A549 (cell line): Measurements from ENCODE around the gene ETF1. TPM values are rescaled to one million over a fixed set of nuclear protein-coding genes. Genes with fewer than 3 reads are reported as not detected.

Experiments used
- ATAC-seq, 2 experiments: fragments of 200-7000 bp in 1 of 2; fragments of >200 bp in 1 of 2; cut with Nextera tagmentation in 1 of 2; cut with Tn5 transposase in 1 of 2; 3 replicates each; pipeline versions ENCODE4 v1.8.0 to v1.9.1; 2018 to 2020; ENCODE audit warnings: mild to moderate bottlenecking in 1 of 2, moderate library complexity in 1 of 2
- CTCF ChIA-PET: fragments of 300-600 bp; sonication (Branson Sonifier 250); formaldehyde crosslinking; extraction: SDS; loops from one replicate; lab custom pipeline; 2021; ENCODE audit warnings: antibody characterized with exemption, inconsistent platforms; lab: Yijun Ruan, JAX
- POLR2A ChIA-PET: fragments of 350-600 bp; formaldehyde crosslinking; extraction: SDS; loops from one replicate; lab custom pipeline; 2021; ENCODE audit warnings: antibody characterized with exemption, inconsistent platforms; lab: Yijun Ruan, JAX
- DNase-seq, 2 experiments: peaks; one replicate each; pipeline versions ENCODE4 v3.0.0 to v3.0.0-alpha.2; 2011 to 2016; ENCODE audit warnings: low read depth in 1 of 2, low spot score in 1 of 2
- FAIRE-seq: peaks from 2 replicates; lab custom pipeline; 2011; peaks lifted over from hg19 to GRCh38; lab: Jason Lieb, UNC
- H3K27ac ChIP-seq, 2 experiments: fragments of >200 bp; sonication (Bioruptor Twin); formaldehyde crosslinking; 3 replicates each; pipeline ENCODE4 v1.5.1; 2016 to 2017
- H3K4me1 ChIP-seq: fragments of >200 bp; sonication (Bioruptor Twin); formaldehyde crosslinking; 3 replicates; pipeline ENCODE4 v1.6.1; 2016
- H3K4me2 ChIP-seq: fragments of >200 bp; sonication (Bioruptor Twin); formaldehyde crosslinking; 3 replicates; pipeline ENCODE4 v1.6.1; 2016
- H3K4me3 ChIP-seq: fragments of >200 bp; sonication (Bioruptor Twin); formaldehyde crosslinking; 3 replicates; pipeline ENCODE4 v1.5.1; 2016
- H3K9me3 ChIP-seq: fragments of >200 bp; sonication (Bioruptor Twin); formaldehyde crosslinking; 3 replicates; pipeline ENCODE4 v1.6.1; 2016
- BCL3 ChIP-seq: fragments of >200 bp; sonication (Bioruptor Twin); formaldehyde crosslinking; IDR thresholded peaks from 3 replicates; pipeline ENCODE4 v1.6.1; 2016
- BHLHE40 ChIP-seq: IDR thresholded peaks from 2 replicates; pipeline ENCODE4 v1.6.1; 2012; ENCODE audit warnings: low read depth, low read length, inconsistent platforms
- CBX8 ChIP-seq: fragments of 200-600 bp; sonication (generic); IDR thresholded peaks from 2 replicates; pipeline ENCODE4 v1.6.1; 2016
- CHD2 ChIP-seq: fragments of 150-350 bp; IDR thresholded peaks from 2 replicates; pipeline ENCODE4 v1.6.1; 2014; ENCODE audit warnings: low read length; ENCODE audit not compliant: partially characterized antibody
- CHD4 ChIP-seq: fragments of 200-600 bp; sonication (generic); IDR thresholded peaks from 2 replicates; pipeline ENCODE4 v1.6.1; 2016; ENCODE audit warnings: antibody characterized with exemption, mild to moderate bottlenecking, borderline replicate concordance
- FOSB ChIP-seq: fragments of 250-450 bp; sonication (Bioruptor Pico); IDR thresholded peaks from 2 replicates; pipeline ENCODE4 v1.5.0; 2020; ENCODE audit warnings: mild to moderate bottlenecking, moderate library complexity
- FOSL2 ChIP-seq, 2 experiments: fragments of 450-650 bp in 1 of 2; fragments of >200 bp in 1 of 2; sonication (Bioruptor Twin) in 1 of 2; formaldehyde crosslinking; IDR thresholded peaks; 2 replicates each; pipeline versions ENCODE4 v1.5.0 to v1.6.1; 2016 to 2020; ENCODE audit warnings: mild to moderate bottlenecking in 1 of 2, moderate library complexity in 1 of 2
- FOXS1 ChIP-seq: fragments of 250-450 bp; sonication (Bioruptor Pico); IDR thresholded peaks from 2 replicates; pipeline ENCODE4 v1.5.0; 2020; ENCODE audit warnings: mild to moderate bottlenecking, moderate library complexity
- HOXA7 ChIP-seq: fragments of 250-450 bp; sonication (Bioruptor Pico); IDR thresholded peaks from 2 replicates; pipeline ENCODE4 v1.5.0; 2020; ENCODE audit warnings: mild to moderate bottlenecking, moderate library complexity
- JUN ChIP-seq, 2 experiments: fragments of >200 bp; sonication (Bioruptor Twin); formaldehyde crosslinking; IDR thresholded peaks; 2 replicates in 1 of 2; 3 replicates in 1 of 2; pipeline ENCODE4 v1.6.1; 2016 to 2017
- KDM1A ChIP-seq: fragments of 200-600 bp; sonication (generic); IDR thresholded peaks from 2 replicates; pipeline ENCODE4 v1.6.1; 2016; ENCODE audit warnings: low read depth, mild to moderate bottlenecking
- MAZ ChIP-seq: fragments of 150-350 bp; IDR thresholded peaks from 2 replicates; pipeline ENCODE4 v1.6.1; 2014; ENCODE audit warnings: antibody characterized with exemption, low read depth, low read length, borderline replicate concordance
- NPAS2 ChIP-seq: fragments of 250-450 bp; sonication (Bioruptor Pico); IDR thresholded peaks from 2 replicates; pipeline ENCODE4 v1.8.0; 2022; ENCODE audit warnings: mild to moderate bottlenecking, moderate library complexity, borderline replicate concordance
- NR3C1 ChIP-seq: fragments of >200 bp; sonication (Bioruptor Twin); formaldehyde crosslinking; IDR thresholded peaks from 3 replicates; pipeline ENCODE4 v1.6.1; 2017
- POLR2A ChIP-seq: IDR thresholded peaks from 2 replicates; pipeline ENCODE4 v1.6.1; 2012; ENCODE audit warnings: mild to moderate bottlenecking, low read length
- SREBF2 ChIP-seq: fragments of 450-650 bp; IDR thresholded peaks from 2 replicates; pipeline ENCODE4 v1.6.1; 2014; ENCODE audit warnings: mild to moderate bottlenecking, moderate library complexity
- USF2 ChIP-seq: fragments of 450-650 bp; IDR thresholded peaks from 2 replicates; pipeline ENCODE4 v1.6.1; 2014; ENCODE audit warnings: antibody characterized with exemption
- ZC3H11A ChIP-seq: fragments of 450-650 bp; IDR thresholded peaks from 2 replicates; pipeline ENCODE4 v1.6.1; 2014; ENCODE audit warnings: antibody characterized with exemption, mild to moderate bottlenecking
- WGBS: methylation state at CpG from one replicate; pipeline ENCODE4 v1.1.6; 2017; ENCODE audit errors: missing lambda C conversion rate; 5-methylcytosine and 5-hydroxymethylcytosine counted together
- polyA plus RNA-seq, 4 experiments: library from polyadenylated mRNA; depleted of rRNA in 3 of 4; stranded (reverse); fragments of >200 nt; fragmentation: RNase III in 1 of 4; extraction: RNeasy Plus Mini Kit Qiagen cat#74134 plus additional on column Dnase treatment in 1 of 4; gene quantifications; 2 replicates in 3 of 4; 3 replicates in 1 of 4; pipeline ENCODE4 v1.2.3, GENCODE V29; 2011 to 2017

The ETF1 gene
- polyA plus RNA-seq, 2 of the 4 experiments (the other 2 are of a cell fraction) = 119 to 161 TPM

- ATAC-seq = no peak
Observed at GRCh38 chr5:138570871-138571270, 27.8 kb upstream of the ETF1 start.

GRCh38 chr5:138569782-138570181 is 26.7 kb upstream of the ETF1 start:
- ATAC-seq (no peak), FAIRE-seq (no peak)
- H3K27ac ChIP-seq = no peak overlapping the region
- no peak for TF ChIP-seq MAZ
- no peak for TF ChIP-seq FOSL2 (IDR thresholded peaks at IDR 0.05)
- 0 out of 2 replicates have a peak, but pooled peaks have one; percentile 1 for TF ChIP-seq FOSL2 (CRISPR knock-in tag; IDR thresholded peaks at IDR 0.05)
- TF ChIP-seq JUN (IDR thresholded peaks at IDR 0.05) = 0 out of 5 replicates have a peak, but pooled peaks of 1 of the 2 experiments have one; percentile 18
- no peak for TF ChIP-seq FOXS1 (CRISPR knock-in tag)
- TF ChIP-seq, all 56 proteins: peak for 2
- DNase-seq = no peak
- WGBS = 91% methylated on average over 7 of the region's 7 CpGs
- H3K4me1 ChIP-seq = peaks cover 56% of the 10 kb centered on the region
- H3K4me2 ChIP-seq = peak overlapping the region; percentile 19; the same call in 2 of the 3 replicates
- H3K9me3 ChIP-seq = no peaks in the 10 kb centered on the region
- POLR2A ChIA-PET = interaction anchor here (1.1 to 2.1 kb wide), 2 partner anchors 9 to 17 kb away, joined by 3 to 6 read pairs; no protein-coding TSS in a partner anchor
- no peak overlapping the region for H3K4me3 ChIP-seq
- CTCF ChIA-PET = no interaction called here

More at GRCh38 chr5:138570871-138571270, 27.8 kb upstream of the ETF1 start:
- ChIA-PET POLR2A (no interaction called here), CTCF (no interaction called here)
- Histone ChIP-seq H3K4me3 (no peak overlapping the region), H3K4me2 (no peak overlapping the region; the same call in 2 of the 3 replicates), H3K9me3 (no peaks in the 10 kb centered on the region), H3K27ac (no peak overlapping the region), H3K4me1 (peaks cover 57% of the 10 kb centered on the region)
- FAIRE-seq (no peak), DNase-seq (no peak)
- no peak for TF ChIP-seq USF2
- no peak for TF ChIP-seq SREBF2
- no peak for TF ChIP-seq NR3C1
- no peak for TF ChIP-seq FOSB (CRISPR knock-in tag)
- TF ChIP-seq KDM1A = no peak
- no peak for TF ChIP-seq CHD4
- no peak for TF ChIP-seq HOXA7 (CRISPR knock-in tag)
- TF ChIP-seq NPAS2 (CRISPR knock-in tag) = no peak
- TF ChIP-seq BCL3 = no peak
- TF ChIP-seq FOSL2 (IDR thresholded peaks at IDR 0.05) = no peak
- TF ChIP-seq FOSL2 (CRISPR knock-in tag; IDR thresholded peaks at IDR 0.05) = no peak
- TF ChIP-seq CHD2 = no peak
- 97% methylated on average over 9 of the region's 9 CpGs for WGBS

- FAIRE-seq (no peak), DNase-seq (no peak), ATAC-seq (peak in 1 of 2 experiments; percentile 51; a peak in 1 of 6 replicates)
- ChIA-PET POLR2A (interaction anchor here (0.5 to 2.1 kb wide), 5 partner anchors 7 to 630 kb away, joined by 3 to 6 read pairs (median 3); partner anchors contain the start of gene SIL1), CTCF (interaction anchor here (0.6 to 0.8 kb wide), 2 partner anchors 13 to 140 kb away, joined by 3 read pairs; no protein-coding TSS in a partner anchor)
- whole genome bisulfite sequencing = 81% methylated on average over 16 of the region's 16 CpGs
- TF ChIP-seq BHLHE40 (no peak), POLR2A (no peak), CBX8 (no peak), ZC3H11A (no peak), HOXA7 (CRISPR knock-in tag) (0 out of 2 replicates have a peak, but pooled peaks have one; percentile 23)
- no peak overlapping the region for H3K4me2 ChIP-seq
- H3K4me1 ChIP-seq = peaks cover 59% of the 10 kb centered on the region
- no peaks in the 10 kb centered on the region for H3K9me3 ChIP-seq
- no peak overlapping the region for H3K27ac ChIP-seq
- H3K4me3 ChIP-seq = no peak overlapping the region
Observed at GRCh38 chr5:138568061-138568824, 25.2 kb upstream of the ETF1 start.
